ENCODE results near the gene TAF15.

TAF15 gene

DNA sequence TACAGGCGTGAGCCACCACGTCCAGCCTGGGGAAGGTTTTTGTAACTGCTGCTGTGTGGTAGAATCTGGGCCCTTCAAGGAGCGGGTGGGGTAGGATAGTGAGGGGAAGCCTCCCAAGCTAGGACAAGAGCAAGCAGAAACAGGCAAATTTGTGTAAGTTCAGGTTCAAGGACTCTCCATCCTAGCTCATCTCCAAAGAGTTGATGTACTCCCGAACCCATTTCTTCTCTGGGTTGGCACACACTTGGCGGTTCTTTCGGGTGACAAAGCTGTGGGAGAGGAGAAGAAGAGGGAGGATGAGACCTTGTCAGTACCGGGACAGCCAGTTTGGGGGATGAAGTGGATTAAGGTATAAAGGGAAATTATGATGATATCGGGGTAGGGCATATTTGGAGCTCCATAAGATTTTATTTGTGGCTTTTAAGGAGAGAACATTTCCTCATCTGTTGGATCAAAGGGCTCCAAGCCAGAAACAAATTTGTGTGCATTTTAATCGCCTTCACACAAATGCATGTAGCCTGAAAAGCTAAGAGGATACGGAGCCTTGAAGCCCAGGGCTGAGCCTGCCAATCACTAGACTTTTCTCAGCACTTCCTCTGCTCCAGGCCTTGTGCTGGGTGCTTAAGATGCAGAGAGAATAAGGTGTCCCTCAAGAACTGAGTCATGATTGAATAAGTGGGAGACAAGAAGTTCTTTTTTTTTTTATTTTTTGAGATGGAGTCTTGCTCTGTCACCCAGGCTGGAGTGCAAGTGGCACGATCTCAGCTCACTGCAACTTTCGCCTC is 63.1 kb downstream of the TAF15 start:
- no peak for DNase-seq (ENCODE audit: low read depth)

DNA sequence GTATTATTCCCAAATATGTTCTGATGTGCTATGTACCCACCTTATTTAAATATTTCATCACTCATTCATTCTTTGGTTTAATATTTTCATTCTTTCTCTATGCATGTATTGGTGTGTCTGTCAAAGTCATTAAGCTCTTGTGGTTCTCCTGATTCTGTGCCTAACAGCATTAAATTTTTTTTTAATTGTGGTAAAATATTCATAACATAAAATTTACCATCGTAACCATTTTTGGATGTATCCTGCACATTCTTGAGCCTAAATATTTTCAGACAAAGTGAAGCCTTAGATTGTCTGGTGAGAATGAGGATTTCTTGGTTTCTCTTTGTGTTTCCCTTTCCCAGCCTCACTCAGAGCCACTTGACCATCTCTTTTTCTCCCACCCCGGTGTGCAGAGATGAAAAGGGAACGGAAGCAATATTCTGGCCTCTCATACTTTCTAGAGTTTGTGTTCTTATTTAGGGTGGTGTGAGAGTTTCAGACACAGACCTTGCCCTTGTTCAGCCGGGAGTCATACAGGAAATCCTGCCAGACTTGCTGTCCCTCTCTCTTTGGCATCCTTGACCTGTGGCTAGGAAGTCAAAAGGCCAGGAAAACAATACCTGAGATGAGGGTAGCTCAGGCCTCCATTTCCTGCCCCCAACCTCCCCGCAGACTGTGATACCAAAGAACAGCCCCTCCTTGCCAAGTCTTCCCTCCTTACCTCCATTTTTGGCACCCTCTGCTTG is 66.0 kb downstream of the TAF15 start:
- no peak for DNase-seq (ENCODE audit: low read depth)

DNA sequence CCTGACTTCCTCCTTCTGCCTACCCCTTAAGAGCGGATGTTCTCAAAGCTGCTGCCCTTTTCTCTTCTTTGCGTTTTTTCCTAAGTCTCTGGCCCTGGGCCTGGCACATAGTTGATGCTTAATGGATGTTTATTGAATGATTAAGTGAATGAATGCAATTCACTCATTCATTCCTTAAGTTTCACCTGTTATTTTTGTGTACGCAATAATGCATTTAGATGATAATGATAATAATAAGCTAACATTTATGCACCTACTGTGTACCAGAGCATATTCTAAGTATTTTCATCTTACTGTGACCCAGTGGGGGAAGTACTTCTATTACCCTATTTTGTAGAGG is 66.5 kb downstream of the TAF15 start:
- no peak for DNase-seq (ENCODE audit: low read depth)

DNA sequence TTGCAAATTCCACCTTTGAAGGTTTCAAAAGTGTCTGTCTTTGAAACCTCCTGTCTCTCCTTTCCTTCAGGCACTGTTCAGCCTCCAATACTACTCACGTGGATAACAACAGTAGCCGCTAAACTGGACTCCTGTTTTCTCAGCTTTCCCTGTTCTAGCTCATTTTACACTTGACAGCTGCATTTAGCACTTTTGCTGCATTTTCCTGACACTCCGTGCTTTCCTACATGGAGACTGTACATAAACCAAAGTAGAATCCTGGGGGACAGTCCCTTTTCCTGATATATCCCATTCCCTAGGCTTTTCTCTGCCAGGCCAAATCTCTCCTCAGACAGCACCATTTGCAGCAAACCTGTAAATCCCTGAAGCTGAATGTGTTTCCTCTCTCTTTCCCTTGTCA is 67.2 kb downstream of the TAF15 start:
- no peak for DNase-seq (ENCODE audit: low read depth)

DNA sequence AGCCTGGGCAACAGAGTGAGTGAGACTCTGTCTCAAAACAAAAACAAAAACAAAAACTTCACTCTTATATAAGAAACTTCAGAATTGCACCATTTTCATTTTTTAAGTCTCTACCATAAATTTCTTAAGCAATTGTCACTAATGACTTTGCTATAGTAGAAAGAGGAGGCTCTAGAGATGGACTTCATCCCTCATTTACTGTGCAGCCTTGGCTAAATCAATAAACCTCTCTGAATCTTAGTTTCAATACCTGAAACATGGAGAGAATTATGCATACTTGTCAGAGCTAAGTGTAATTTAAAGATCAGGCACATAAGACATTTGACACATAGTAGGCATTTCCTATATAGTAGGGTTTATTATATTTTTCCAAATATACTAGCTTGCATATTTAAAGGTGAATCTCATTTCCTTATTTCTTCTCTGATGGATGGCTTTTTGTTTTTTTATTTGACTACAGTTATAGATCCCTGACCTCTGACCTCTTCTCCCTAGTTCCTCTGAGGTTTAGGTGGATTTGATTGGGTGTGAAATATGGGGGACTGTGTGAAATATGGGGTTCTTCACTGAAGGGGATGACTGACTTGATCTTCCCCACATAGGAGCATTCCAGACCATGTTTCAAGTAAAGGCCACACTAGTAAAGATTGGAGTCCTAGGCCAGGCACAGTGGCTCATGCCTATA is 68.2 kb downstream of the TAF15 start:
- no peak for DNase-seq (ENCODE audit: low read depth)

DNA sequence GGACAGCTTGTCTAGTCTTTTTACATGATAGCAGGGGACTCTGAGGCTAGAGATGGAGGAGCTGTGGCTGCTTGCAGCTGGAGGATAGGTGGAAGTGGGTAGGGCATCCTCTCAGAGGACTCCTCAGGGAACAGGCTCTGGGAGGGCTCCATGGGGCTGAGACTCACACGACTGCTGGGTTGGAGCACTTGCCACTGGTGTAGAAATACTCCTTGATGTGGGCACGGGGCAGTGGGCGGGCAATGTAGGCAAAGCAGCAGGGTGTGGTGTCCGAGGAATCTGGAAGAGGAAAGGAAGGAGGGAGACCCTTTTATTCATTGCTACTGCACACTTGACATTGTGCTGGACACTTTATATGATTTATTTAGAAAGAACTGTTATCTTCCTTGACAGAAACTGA is 69.1 kb downstream of the TAF15 start:
- DNase-seq (ENCODE audit: low read depth) = no peak

DNA sequence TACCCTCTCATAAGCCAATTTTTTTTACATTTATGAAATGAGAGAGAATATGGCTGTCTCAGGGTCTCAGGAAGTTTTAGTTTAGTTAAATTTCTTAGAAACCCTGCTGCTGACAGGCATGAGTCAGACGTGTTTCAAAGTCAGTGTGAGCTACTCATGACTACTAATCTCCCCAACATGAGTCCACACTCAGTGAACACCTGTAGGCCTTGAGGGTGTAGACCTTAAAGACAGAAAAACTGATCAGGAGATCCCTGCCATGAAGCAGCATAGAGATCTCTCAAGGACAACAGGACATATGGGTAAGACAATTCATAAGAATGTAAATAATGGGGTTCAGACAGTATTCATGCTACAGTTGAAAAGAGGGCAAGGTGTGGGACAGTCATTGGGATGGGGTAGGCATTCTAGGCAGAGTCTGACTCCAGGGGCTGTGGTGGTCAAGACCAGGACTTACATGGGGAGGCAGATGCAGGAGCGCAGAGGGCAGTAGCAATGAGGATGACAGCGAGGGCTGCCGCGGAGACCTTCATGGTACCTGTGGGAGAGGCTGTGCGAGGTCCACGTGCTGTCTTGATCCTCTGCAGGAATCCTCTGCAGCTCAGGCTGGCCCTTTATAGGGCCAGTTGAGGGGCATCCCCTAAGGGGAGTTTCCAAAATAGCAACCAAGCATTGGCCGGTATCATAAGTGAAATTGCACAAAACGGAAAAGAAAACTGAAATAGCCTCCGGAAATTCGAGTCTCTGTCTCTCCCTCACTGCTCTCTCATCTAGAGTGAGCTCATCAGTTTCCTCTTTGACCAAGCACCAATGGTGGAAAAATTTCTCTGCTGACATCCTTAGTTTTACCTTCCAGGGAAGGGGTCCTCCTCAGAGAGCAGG is 70.7 kb downstream of the TAF15 start, which contains the start of gene CCL5:
TSS of gene CCL5 (minus strand) at position 588 of the 882 bp plus-strand sequence.
- no peak for DNase-seq (ENCODE audit: low read depth)

DNA sequence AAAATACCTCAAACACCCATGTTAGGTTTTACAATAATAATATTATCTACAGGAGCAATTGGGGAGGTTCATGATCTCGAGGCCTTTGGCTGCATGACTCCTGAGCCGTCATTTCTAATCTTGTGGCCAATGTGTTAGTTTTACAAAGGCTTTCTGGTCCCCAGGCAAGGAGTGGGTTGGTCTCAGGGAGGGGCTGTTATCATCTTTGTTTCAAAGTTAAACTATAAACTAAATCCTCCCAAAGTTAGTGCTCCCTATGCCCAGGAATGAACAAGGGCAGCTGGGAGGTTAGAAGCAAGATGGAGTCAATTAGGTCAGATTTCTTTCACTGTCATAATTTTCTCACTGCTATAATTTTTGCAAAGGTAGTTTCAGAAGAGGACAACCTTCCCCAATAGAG is 80.0 kb downstream of the TAF15 start:
- DNase-seq (ENCODE audit: low read depth) = no peak

DNA sequence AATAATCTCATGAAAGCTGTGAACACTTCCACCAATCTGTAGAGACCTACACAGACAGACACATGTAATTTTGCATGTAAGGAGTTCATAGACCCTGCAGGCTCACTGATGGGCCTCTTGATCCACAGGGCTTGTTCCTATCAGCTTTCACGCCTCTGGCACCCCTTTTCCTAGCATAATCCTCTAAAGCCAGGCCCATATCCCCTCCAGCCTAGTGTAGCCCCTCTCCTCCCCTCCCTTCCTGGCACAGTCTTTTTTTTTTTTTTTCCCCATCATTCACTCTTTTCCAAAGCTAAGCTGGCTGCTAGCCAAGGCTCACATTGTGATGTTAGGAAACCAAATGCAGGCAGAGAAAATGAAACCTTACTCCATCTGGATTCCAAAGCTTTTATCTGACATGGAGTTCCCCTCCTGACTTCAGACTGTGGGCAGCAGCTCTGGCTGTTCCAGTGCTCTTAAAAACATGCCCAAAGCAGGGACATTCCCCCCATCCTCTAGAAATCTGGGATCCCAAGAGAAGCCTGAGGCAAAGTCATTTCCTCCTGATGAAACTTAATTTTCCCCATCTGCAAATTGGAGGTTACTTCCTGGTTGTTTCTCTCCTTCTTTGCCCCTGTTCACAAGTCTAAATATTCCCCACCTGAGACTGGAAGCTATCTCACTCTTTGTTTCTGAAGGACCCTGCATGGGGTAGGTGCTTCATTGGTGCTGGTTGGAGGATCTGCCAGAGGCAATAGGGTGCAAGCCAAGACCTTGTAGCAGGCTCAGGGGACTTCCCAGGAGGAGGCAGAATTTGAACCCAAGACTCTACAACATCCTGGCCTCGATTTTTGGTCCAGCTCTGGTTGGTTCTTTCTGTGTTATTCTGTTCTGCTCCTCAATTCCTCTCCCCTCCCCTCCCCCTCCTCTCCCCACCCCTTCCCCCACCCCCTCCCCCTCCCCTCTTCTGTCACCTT is 80.8 kb downstream of the TAF15 start:
- DNase-seq (ENCODE audit: low read depth) = no peak

DNA sequence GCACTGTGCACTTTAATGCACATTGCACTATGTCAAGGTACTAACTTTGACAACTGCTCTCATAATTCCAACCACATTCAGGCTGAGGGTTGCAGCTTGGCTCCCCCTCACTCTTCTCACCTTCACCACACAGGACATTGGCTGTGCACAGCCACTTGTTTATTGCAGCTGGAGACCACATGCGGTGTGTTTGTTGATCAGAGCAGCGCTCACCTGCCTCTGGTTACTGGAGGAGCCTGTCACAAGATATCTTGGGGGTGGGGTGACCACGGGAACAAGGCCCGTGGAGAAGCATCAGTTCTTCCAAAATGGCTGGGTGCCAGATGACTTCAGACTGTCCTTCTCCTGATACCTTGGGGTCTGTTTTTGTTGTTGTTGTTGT is 81.5 kb downstream of the TAF15 start:
- DNase-seq (ENCODE audit: low read depth) = no peak

DNA sequence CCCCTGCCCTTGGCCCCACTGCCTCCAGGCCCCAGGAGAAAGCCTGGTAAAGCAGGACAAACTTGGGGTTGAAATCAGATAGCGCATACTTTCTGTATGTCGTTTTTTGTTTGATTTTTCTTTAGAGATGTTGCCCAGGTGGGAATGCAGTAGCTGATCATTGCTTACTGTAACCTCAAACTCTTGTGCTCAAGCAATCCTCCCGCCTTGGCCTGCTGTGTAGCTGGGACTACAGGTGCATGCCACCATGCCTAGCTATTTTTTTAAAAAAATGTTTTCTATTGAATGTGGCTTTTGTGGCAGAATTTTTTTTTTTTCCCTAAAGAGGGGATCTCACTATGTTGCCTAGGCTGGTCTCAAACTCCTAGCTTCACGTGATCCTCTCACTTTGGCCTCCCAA is 82.0 kb downstream of the TAF15 start:
- DNase-seq (ENCODE audit: low read depth) = no peak

DNA sequence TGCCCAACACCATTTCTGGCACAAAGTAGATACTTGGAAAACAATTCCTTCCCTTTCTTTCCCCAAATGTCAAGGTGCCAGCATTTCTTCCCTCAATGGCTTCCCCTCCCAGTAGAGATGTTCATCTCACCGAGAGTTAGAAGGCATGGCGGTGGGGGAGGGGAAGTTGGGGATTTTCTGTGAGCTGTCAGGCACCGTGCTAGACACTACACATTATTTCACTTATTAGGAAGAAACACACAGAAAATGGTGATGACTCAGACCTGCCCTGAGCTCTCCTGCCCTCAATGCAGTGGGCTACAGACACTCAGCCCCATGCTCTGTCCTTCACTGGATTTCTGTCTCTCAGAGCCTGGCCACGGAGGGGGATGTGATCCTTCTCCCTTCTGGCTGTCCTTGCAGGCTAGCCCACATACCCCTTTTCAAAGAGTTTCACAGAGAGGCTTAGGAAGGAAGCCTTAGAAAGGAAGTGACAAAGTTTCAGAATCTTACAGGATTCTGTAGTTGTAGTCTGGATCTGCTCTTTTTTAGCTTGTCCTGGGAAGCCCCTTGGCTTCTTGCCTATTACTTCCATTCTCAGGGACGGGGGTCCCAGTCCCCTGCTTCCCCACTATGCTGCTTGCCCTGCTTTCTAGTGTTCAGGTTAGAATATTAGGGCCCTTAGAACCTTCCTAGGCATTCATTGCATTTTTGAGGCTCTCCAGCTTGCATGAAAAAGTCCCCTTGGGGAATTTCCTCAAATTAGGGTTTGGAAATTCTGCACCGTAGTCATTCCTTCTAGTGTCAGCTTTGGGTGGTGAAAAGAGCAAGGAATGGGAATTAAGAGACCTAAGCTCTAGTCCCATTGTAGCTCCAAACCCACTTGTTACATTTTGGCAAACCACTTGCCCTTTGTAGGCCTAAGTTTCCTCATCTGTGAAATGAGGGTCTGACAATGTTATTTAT is 83.1 kb downstream of the TAF15 start:
- DNase-seq (ENCODE audit: low read depth) = no peak

DNA sequence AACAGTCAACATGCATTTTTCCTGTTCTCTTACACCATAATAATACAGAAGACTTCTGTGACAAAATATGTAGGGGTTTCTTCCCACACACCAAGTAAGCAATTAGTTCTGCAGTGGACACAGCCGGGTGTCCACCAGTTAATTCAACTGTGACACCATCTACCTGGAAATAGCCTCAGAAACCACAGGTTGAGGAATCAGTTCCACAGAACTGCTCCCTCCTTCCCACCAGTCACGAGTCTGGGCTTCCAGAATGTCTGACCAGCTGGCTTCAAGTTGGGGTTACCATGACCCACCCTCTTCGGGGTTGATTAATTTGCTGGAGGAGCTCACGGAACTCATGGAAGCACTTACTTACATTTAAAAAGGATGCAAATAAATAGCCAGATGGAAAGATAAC is 84.5 kb downstream of the TAF15 start:
- DNase-seq (ENCODE audit: low read depth) = no peak

DNA sequence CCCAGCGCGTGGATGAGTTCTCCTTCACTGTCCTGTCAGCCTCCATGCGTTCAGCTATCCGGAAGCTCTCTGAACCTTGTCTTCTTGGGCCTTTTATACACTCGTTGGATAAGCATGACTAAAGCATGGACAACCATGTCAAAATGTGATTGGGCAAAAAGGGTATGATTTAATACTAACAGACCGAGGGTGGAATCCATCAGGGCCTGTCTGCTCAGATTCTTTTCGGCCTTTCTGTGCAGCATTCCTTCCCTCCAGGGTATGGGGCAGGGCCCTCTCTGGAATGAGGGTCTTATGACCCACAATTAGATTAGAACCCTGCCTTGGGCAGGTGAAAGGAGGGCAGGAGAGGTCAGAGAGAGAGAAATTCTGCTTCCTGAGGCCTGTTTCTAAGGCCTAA is 84.9 kb downstream of the TAF15 start:
- DNase-seq (ENCODE audit: low read depth) = no peak

DNA sequence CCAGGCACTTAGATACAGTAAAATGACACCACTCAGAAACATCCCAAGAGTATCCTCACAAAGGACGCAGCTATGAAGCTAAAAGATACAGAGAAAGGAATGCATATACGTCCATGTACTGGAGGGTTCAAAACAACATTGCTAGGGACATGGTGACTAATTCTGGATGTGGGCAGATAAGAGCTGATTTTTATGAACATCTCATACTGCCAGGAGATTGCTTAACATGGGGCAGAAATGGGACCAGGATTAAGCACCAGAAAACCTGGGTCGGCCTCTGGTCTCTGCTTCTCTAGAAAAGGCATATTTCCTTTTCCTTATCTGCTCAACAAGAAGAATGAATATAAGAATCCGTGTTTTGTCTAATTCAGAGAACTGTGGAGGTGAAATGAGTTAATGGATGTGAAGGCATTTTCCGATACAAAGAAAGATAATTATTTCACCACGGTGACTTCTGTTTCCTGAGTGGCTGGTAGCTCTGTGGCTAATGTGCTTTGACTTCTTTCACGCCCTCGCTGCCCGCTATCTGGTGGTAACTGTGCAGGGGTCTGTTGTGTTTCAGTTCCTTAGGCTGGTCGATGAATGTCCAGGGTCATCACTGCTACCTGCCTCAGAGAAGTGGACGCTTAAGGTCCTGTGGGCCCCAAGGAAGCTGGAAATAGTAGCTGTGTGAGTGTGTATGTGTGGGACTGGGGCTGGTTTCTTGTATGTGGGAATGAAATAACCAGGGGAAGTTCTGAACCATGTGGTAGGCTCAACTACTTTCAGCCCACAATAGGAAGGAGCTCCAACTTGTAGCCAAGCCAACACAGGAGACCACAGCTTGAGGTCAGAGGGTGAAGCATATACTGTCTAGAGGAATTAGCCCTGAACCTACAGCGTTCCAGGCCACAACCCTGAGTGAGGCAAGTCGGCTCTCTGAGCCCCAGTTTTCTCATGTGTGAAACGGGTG is 86.6 kb downstream of the TAF15 start:
- no peak for DNase-seq (ENCODE audit: low read depth)
